Measurements from ENCODE around the gene ADAMTS17.

ADAMTS17 gene

DNA sequence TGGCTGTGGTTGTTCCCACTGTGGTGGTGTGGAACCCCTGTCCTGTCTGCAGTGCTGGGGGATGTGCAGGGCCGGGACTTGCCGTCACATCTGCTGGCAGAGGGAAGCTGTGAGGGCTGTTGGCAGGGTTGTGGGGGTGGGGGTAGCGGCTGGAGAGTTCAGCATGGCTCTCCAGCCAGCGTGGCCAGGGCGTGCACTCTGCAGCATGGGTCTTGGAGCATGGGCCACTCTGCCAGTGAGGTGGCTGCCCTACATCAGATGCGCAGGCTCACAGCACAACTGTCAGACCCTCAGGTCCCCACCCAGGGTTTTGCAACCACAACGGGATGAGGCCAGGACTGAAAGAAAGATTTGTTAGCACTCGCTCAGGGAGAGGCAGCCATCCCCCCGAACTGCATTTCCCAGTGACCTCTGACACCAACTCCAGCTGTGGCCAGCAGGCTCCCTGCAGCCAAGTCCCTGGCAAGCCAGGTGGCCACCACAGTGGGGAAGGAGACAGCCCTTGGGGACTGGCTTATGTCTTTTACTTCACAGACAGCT is 370.8 kb downstream of the ADAMTS17 start:
- no peak for DNase-seq
- in situ Hi-C loops (cut with HindIII; ENCODE audit: low pct_ligation_motif_present, low pct_unique_long_range_greater_than_20kb, low sequenced_read_pairs) = no loop called here

DNA sequence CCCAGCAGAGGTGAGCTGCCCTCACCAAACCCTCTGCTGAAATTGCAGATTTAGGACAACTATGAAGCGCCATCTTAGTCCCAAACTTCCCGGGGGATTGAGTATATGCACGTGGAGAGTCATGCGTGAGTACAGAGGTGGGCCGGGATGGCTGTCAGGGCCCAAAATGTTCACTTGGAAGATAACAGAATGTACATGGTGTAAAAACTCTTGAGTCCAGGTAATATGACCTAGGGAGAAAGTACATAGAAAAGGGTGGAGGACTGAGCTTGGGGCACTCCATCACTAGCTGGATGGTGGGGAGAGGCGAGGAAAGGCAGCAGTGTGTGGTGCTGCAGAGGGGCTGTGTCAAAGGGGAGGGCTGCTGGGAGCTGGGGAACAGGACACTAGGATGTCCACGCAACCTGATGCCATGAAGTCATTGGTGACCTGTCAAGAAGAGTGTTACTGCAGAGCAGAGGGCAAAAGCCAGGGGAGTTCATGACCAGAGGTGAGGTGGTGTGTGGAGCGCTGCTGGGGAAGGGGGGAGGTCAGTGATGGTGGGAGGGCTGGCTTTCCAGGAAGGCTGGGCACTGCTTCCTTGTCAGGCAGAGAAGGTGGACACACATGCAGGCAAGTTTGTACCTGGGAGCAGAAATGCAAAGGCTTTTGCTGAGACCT is 372.4 kb downstream of the ADAMTS17 start:
- in situ Hi-C loops (cut with HindIII; ENCODE audit: low pct_ligation_motif_present, low pct_unique_long_range_greater_than_20kb, low sequenced_read_pairs) = no loop called here
- no peak for DNase-seq

DNA sequence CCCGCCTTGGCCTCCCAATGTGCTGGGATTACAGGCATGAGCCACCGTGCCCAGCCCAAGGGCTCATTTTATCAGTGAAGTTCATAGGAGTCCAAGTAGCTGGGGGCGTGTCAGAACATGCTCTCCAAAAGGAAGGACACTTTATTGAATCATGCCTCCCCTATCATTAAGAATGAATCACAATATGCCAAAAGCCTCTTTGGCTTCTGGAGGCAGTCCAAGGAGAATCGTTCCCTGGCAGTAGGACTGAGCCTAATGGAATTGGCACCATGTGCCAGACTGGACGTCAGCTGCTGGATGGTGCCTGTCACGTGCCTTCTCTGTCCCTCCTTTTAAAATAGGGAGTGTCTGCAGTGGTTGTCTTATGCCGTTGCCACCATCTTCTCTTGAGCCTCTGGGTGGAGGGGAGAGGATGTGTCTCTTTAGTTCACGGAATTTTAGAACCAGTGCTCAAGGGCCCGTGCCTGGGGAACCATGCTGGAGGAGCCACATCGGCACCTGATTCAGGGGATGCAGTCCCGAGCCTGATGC is 373.9 kb downstream of the ADAMTS17 start:
- in situ Hi-C loops (cut with HindIII; ENCODE audit: low pct_ligation_motif_present, low pct_unique_long_range_greater_than_20kb, low sequenced_read_pairs) = no loop called here
- DNase-seq = no peak

GRCh38 chr15:99966815-99967214 is 375.0 kb downstream of the ADAMTS17 start:
- DNase-seq = no peak
- in situ Hi-C loops (cut with HindIII; ENCODE audit: low pct_ligation_motif_present, low pct_unique_long_range_greater_than_20kb, low sequenced_read_pairs) = no loop called here

- DNase-seq = no peak
- in situ Hi-C loops (cut with HindIII; ENCODE audit: low pct_ligation_motif_present, low pct_unique_long_range_greater_than_20kb, low sequenced_read_pairs) = no loop called here
Measured at GRCh38 chr15:99965376-99965775, 376.4 kb downstream of the ADAMTS17 start.

GRCh38 chr15:99963976-99964375 is 377.8 kb downstream of the ADAMTS17 start:
- in situ Hi-C loops (cut with HindIII; ENCODE audit: low pct_ligation_motif_present, low pct_unique_long_range_greater_than_20kb, low sequenced_read_pairs) = no loop called here
- no peak for DNase-seq

- in situ Hi-C loops (cut with HindIII; ENCODE audit: low pct_ligation_motif_present, low pct_unique_long_range_greater_than_20kb, low sequenced_read_pairs) = no loop called here
- DNase-seq = peak; percentile 1
Measured at GRCh38 chr15:99963096-99963825, 378.5 kb downstream of the ADAMTS17 start.

DNA sequence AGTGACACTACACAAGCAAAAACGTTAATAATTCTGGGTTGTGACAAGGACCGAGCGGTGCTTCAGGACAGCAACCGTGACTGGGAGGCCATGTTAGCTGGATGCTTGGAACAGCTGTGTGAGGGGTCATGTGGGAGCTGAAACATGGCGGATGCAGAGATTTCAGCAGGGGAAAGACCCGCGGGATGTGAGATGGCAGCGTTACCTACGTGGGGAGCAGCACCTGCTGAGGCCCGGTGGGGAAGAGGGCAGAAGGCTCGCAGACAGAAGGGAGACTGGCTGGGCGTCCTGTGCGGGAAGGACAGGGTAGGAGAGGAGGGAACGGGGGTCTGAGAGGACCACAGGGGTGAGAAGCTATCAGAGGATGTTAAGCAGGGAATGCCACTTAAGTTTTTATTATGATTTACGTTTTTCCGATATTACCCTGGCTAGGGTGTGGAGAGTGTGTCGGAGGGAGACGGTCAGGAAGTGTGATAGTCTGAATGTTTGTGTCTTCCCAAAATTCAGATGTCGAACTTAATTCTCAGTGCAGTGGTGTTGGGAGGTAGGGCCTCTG is 379.7 kb downstream of the ADAMTS17 start:
- DNase-seq = no peak
- in situ Hi-C loops (cut with HindIII; ENCODE audit: low pct_ligation_motif_present, low pct_unique_long_range_greater_than_20kb, low sequenced_read_pairs) = no loop called here

DNA sequence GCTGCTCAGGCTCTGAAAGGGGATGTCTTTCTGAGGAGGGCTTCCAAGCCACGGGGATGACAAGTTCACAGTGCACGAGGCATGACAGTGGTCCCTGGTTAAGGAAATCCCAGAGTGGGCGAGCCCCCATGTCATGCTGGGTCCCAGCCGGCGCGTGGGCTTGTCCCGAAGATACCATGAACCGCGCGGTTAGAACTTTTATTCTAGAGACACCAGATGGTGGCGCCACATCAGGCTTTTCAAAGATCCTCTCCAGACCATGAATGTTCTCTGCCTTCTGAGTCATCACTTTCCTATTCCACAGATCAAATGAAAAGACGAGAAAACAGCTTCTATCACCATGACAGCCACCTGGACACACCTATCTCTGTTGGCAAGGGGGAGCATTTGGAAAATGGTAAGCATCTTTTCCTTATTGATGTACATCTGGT is 380.7 kb downstream of the ADAMTS17 start:
- in situ Hi-C loops (cut with HindIII; ENCODE audit: low pct_ligation_motif_present, low pct_unique_long_range_greater_than_20kb, low sequenced_read_pairs) = no loop called here
- DNase-seq = peak; percentile 20

DNA sequence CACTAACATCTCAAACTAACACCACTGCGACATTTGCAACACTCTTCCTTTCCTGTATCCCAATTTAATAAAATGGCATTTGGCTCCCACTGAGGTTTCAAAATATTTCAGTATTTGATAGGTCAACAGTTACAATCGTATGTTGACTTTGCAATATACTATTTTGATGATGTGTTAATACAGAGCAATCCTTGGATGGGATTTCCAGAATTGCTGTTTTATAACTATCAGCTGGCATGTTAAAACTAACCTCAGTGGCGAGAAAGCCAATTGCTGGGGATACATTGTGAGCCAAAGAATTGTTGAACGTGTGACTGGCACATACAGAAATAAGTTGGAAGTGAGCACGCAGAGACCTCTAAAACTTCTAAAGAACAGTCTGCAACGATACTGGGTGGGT is 382.4 kb downstream of the ADAMTS17 start:
- in situ Hi-C loops (cut with HindIII; ENCODE audit: low pct_ligation_motif_present, low pct_unique_long_range_greater_than_20kb, low sequenced_read_pairs) = no loop called here
- DNase-seq = no peak

GRCh38 chr15:99958426-99959097 is 383.2 kb downstream of the ADAMTS17 start:
- in situ Hi-C loops (cut with HindIII; ENCODE audit: low pct_ligation_motif_present, low pct_unique_long_range_greater_than_20kb, low sequenced_read_pairs) = no loop called here
- no peak for DNase-seq

- DNase-seq = no peak
- in situ Hi-C loops (cut with HindIII; ENCODE audit: low pct_ligation_motif_present, low pct_unique_long_range_greater_than_20kb, low sequenced_read_pairs) = no loop called here
Measured at GRCh38 chr15:99957642-99958013, 384.1 kb downstream of the ADAMTS17 start.

DNA sequence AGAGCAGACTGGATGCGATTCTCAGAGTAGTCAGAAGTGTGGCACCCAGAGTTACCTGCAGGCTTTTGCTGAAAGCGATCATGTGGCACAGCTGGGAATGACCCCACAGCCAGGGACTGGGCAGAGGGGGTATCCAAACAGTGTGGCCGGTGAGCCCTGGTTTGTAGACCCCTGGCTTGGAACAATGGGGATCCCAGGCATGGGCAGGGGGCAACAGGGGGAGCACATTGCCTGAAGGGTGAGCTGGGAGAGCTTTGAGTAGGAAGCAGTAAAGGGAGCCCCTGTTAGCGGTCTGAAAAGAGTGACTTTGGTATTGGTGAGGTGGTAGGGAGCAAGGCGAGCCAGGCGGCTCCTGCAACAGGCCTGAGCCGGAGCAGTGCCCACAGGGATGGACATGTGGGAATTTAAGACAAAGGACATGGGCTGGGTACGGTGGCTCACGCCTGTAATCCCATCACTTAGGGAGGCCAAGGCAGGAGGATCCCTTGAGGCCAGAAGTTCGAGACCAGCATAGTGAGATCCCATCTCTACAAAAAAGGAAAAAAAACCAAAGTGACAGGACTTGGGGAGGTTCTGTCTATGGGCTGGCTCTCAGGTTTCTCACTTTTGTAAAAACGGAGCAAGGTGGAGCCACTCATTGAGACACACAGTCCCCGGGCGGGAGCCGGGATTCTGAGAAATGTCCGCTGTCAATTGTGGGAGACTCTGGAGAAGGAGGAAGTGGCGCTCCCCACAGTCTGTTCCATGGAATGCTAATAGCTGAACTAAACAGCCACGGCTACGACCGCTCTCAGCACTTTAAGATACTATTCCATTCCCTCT is 384.7 kb downstream of the ADAMTS17 start:
- no peak for DNase-seq
- in situ Hi-C loops (cut with HindIII; ENCODE audit: low pct_ligation_motif_present, low pct_unique_long_range_greater_than_20kb, low sequenced_read_pairs) = no loop called here

- in situ Hi-C loops (cut with HindIII; ENCODE audit: low pct_ligation_motif_present, low pct_unique_long_range_greater_than_20kb, low sequenced_read_pairs) = no loop called here
- DNase-seq = no peak
Measured at GRCh38 chr15:99956022-99956775, 385.6 kb downstream of the ADAMTS17 start.

GRCh38 chr15:99955532-99955931 is 386.2 kb downstream of the ADAMTS17 start:
- in situ Hi-C loops (cut with HindIII; ENCODE audit: low pct_ligation_motif_present, low pct_unique_long_range_greater_than_20kb, low sequenced_read_pairs) = no loop called here
- no peak for DNase-seq

DNA sequence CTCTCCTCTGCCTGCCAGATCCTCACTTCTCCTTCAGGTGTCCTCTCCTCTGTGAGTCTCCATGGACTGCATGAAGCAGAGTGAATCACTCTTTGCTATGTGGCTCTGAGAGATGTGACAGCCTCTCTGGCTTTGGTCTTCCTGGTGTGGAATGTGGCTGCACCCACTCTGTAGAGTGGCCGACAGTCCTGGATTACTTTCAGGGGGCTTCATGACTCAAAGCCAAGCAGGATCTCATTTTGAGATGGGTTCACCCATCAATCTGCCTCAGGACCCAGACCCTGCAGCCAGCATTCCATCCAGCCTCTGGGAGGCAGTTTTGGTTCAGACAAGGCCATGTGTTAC is 386.6 kb downstream of the ADAMTS17 start:
- DNase-seq = no peak
- in situ Hi-C loops (cut with HindIII; ENCODE audit: low pct_ligation_motif_present, low pct_unique_long_range_greater_than_20kb, low sequenced_read_pairs) = no loop called here

DNA sequence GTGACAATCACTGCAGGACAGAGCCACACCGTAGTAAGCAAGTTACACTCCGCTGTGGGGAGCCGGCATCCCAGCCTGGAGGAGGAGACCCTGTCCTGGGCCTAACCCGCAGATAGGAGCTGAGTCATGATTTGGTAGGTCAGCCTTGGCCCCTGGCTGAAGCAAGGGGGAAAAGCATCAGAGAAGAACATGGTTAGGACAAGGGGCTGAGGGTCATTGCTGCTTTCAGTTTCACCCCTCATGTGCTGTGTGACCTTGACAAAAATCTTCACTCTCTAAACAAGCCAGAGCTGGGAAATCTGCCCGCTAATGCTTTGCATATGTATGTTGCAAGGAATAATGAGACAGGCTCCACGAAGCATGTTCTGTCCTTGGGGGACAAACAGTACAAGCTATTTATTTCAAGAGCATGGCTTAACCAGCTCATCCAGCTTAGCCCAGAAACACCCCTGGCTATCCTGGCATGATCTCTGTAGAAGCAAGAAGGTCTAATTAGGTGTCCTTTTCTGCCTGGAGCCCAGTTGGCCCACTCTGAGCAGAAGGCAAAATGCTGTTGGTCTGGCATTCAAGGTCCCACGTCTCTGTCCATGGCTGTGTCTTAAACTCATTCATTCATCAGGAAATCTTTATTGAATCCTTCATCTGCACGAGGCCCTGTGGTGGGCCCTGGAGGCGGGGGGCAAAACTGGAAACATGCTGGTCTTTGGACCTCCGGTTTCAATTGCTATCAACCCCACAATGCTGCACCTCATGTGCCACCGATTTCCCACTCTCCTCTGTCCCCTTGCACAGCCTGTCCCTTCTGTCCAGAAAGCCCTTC is 387.2 kb downstream of the ADAMTS17 start:
- in situ Hi-C loops (cut with HindIII; ENCODE audit: low pct_ligation_motif_present, low pct_unique_long_range_greater_than_20kb, low sequenced_read_pairs) = no loop called here
- no peak for DNase-seq
